Panc1 (cell line): ENCODE data around the gene PCDH8. TPM values are rescaled to one million over a fixed set of nuclear protein-coding genes. Genes with fewer than 3 reads are reported as not detected.

Experiments
- ATAC-seq: fragments of 200-7000 bp; cut with Tn5 transposase; 2 replicates; pipeline ENCODE4 v1.9.1; 2020; ENCODE audit warnings: mild to moderate bottlenecking, moderate library complexity
- BruUV-seq: library from RNA; stranded (reverse); fragments of 400-500 nt; replicated peaks from 2 replicates; lab custom pipeline; 2021; lab: Mats Ljungman, UMichigan
- CTCF ChIA-PET: fragments of 300-600 bp; sonication (Branson Sonifier 250); formaldehyde crosslinking; loops from one replicate; lab custom pipeline; 2022; ENCODE audit warnings: antibody characterized with exemption; lab: Charles Lee
- POLR2A ChIA-PET: fragments of 300-600 bp; sonication (Branson Sonifier 250); formaldehyde crosslinking; loops from one replicate; lab custom pipeline; 2022; ENCODE audit warnings: antibody characterized with exemption; lab: Charles Lee
- DNase-seq: peaks from one replicate; pipeline ENCODE4 v3.0.0-alpha.2; 2010; ENCODE audit warnings: low read depth, low spot score
- H3K27ac ChIP-seq: 2 replicates; pipeline ENCODE4 v1.5.1; 2011; ENCODE audit warnings: mild to moderate bottlenecking, low read length, inconsistent platforms
- H3K27me3 ChIP-seq: fragments of 200-500 bp; sonication (Bioruptor generic); 2 replicates; pipeline ENCODE4 v1.6.0; 2014; ENCODE audit warnings: low read length, inconsistent platforms; ENCODE audit not compliant: control insufficient read depth, insufficient read depth
- H3K36me3 ChIP-seq: fragments of 200-500 bp; sonication (Bioruptor generic); 2 replicates; pipeline ENCODE4 v1.5.1; 2014; ENCODE audit warnings: inconsistent platforms, mild to moderate bottlenecking, low read length, moderate library complexity; ENCODE audit not compliant: control insufficient read depth, insufficient read depth
- H3K4me1 ChIP-seq: 2 replicates; pipeline ENCODE4 v1.5.1; 2011; ENCODE audit warnings: inconsistent platforms, mild to moderate bottlenecking, low read length, moderate library complexity; ENCODE audit not compliant: control insufficient read depth, insufficient read depth
- H3K4me3 ChIP-seq, 2 experiments: 2 replicates each; pipeline ENCODE4 v1.5.1; 2011 to 2012; ENCODE audit warnings: low read depth in 2 of 2, low read length in 2 of 2, mild to moderate bottlenecking in 2 of 2, inconsistent platforms in 1 of 2, moderate library complexity in 1 of 2
- H3K9me3 ChIP-seq: fragments of 200-500 bp; sonication (Bioruptor generic); 2 replicates; pipeline ENCODE4 v1.5.1; 2014; ENCODE audit warnings: low read depth, mild to moderate bottlenecking, inconsistent platforms, low read length, moderate library complexity; ENCODE audit not compliant: control insufficient read depth, insufficient read depth
- POLR2AphosphoS5 ChIP-seq: IDR thresholded peaks from 2 replicates; pipeline ENCODE4 v1.6.1; 2012; ENCODE audit warnings: mild to moderate bottlenecking, low read depth, low read length, moderate library complexity
- SIN3A ChIP-seq: IDR thresholded peaks from 2 replicates; pipeline ENCODE4 v1.6.1; 2012; ENCODE audit warnings: low read depth, mild to moderate bottlenecking, low read length, moderate library complexity, borderline replicate concordance; ENCODE audit not compliant: insufficient read depth
- TCF7L2 ChIP-seq: IDR thresholded peaks from 2 replicates; pipeline ENCODE4 v1.6.1; 2011; ENCODE audit warnings: mild to moderate bottlenecking, low read depth, low read length, inconsistent platforms
- in situ Hi-C: cut with HindIII; loops from 2 replicates; pipeline ENCODE4 v1.10.0; 2016; ENCODE audit warnings: low sequenced_read_pairs, low pct_unique_long_range_greater_than_20kb
- intact Hi-C: fragments of 100-400 bp; cut with micrococcal nuclease; formaldehyde crosslinking; loops from one replicate; pipeline ENCODE4 v1.10.0; 2022; ENCODE audit not compliant: unreplicated experiment
- total RNA-seq: library from RNA; stranded (reverse); gene quantifications from one replicate; pipeline ENCODE4 v1.2.1, GENCODE V29; 2021; ENCODE audit not compliant: unreplicated experiment
- TF ChIP-seq, protein P1 (sequence below), 2 experiments: IDR thresholded peaks; 2 replicates each; pipeline ENCODE4 v1.6.1; 2011 to 2012; ENCODE audit warnings: low read depth in 2 of 2, control low read depth in 1 of 2, low read length in 1 of 2, mild to moderate bottlenecking in 1 of 2, moderate library complexity in 1 of 2; ENCODE audit not compliant: insufficient read depth in 1 of 2
- TF ChIP-seq, protein P2 (sequence below): fragments of 450-650 bp; IDR thresholded peaks from 2 replicates; pipeline ENCODE4 v1.5.1; 2017; ENCODE audit warnings: mild to moderate bottlenecking

The PCDH8 gene
- total RNA-seq, 1 experiment from 2014 or later = not detected

- TF ChIP-seq SIN3A = no peak
- no peak for TF ChIP-seq POLR2AphosphoS5
- TF ChIP-seq, protein P1, sequence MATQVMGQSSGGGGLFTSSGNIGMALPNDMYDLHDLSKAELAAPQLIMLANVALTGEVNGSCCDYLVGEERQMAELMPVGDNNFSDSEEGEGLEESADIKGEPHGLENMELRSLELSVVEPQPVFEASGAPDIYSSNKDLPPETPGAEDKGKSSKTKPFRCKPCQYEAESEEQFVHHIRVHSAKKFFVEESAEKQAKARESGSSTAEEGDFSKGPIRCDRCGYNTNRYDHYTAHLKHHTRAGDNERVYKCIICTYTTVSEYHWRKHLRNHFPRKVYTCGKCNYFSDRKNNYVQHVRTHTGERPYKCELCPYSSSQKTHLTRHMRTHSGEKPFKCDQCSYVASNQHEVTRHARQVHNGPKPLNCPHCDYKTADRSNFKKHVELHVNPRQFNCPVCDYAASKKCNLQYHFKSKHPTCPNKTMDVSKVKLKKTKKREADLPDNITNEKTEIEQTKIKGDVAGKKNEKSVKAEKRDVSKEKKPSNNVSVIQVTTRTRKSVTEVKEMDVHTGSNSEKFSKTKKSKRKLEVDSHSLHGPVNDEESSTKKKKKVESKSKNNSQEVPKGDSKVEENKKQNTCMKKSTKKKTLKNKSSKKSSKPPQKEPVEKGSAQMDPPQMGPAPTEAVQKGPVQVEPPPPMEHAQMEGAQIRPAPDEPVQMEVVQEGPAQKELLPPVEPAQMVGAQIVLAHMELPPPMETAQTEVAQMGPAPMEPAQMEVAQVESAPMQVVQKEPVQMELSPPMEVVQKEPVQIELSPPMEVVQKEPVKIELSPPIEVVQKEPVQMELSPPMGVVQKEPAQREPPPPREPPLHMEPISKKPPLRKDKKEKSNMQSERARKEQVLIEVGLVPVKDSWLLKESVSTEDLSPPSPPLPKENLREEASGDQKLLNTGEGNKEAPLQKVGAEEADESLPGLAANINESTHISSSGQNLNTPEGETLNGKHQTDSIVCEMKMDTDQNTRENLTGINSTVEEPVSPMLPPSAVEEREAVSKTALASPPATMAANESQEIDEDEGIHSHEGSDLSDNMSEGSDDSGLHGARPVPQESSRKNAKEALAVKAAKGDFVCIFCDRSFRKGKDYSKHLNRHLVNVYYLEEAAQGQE (IDR thresholded peaks at IDR 0.05; ENCODE audit: insufficient read depth in 1 of 2, low read depth in 2 of 2, low read length in 1 of 2) = no peak
- TF ChIP-seq, protein P2, sequence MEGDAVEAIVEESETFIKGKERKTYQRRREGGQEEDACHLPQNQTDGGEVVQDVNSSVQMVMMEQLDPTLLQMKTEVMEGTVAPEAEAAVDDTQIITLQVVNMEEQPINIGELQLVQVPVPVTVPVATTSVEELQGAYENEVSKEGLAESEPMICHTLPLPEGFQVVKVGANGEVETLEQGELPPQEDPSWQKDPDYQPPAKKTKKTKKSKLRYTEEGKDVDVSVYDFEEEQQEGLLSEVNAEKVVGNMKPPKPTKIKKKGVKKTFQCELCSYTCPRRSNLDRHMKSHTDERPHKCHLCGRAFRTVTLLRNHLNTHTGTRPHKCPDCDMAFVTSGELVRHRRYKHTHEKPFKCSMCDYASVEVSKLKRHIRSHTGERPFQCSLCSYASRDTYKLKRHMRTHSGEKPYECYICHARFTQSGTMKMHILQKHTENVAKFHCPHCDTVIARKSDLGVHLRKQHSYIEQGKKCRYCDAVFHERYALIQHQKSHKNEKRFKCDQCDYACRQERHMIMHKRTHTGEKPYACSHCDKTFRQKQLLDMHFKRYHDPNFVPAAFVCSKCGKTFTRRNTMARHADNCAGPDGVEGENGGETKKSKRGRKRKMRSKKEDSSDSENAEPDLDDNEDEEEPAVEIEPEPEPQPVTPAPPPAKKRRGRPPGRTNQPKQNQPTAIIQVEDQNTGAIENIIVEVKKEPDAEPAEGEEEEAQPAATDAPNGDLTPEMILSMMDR = no peak
- TF ChIP-seq TCF7L2 = no peak
Measured at GRCh38 chr13:52798770-52799430, 49.5 kb downstream of the PCDH8 start.

GRCh38 chr13:52797176-52797575 is 51.3 kb downstream of the PCDH8 start:
- CTCF ChIA-PET = no interaction called here

More at GRCh38 chr13:52798770-52799430, 49.5 kb downstream of the PCDH8 start:
- H3K36me3 ChIP-seq = no peaks in the 10 kb centered on the region
- in situ Hi-C loops = no loop called here
- BruUV-seq = no TSS peak
- no peaks in the 10 kb centered on the region for H3K4me1 ChIP-seq
- no peak overlapping the region for H3K4me3 ChIP-seq
- intact Hi-C loops = no loop called here
- H3K27me3 ChIP-seq = peaks cover 3% of the 10 kb centered on the region
- DNase-seq (no peak), ATAC-seq (no peak)
- POLR2A ChIA-PET = no interaction called here
- no peaks in the 10 kb centered on the region for H3K9me3 ChIP-seq
- no peak overlapping the region for H3K27ac ChIP-seq
- CTCF ChIA-PET = no interaction called here

More at GRCh38 chr13:52797176-52797575, 51.3 kb downstream of the PCDH8 start:
- Histone ChIP-seq H3K27ac (no peak overlapping the region), H3K36me3 (no peaks in the 10 kb centered on the region), H3K4me3 (no peak overlapping the region), H3K9me3 (no peaks in the 10 kb centered on the region), H3K27me3 (peaks cover 3% of the 10 kb centered on the region), H3K4me1 (no peaks in the 10 kb centered on the region)
- intact Hi-C loops = no loop called here
- BruUV-seq = no TSS peak
- POLR2A ChIA-PET = no interaction called here
- in situ Hi-C loops = no loop called here
- TF ChIP-seq, protein P2 = no peak
- no peak for TF ChIP-seq TCF7L2
- TF ChIP-seq, protein P1 (IDR thresholded peaks at IDR 0.05; ENCODE audit: insufficient read depth in 1 of 2, low read depth in 2 of 2, low read length in 1 of 2) = no peak
- TF ChIP-seq SIN3A = no peak
- TF ChIP-seq POLR2AphosphoS5 = no peak
- ATAC-seq = no peak
- no peak for DNase-seq
